Stimulated activated CD8-positive, alpha-beta memory T cell treated with anti-CD3 and anti-CD28 coated beads, Interleukin-7, amount 100 ng/mL, for 1 hour (primary cell): Measurements from ENCODE around the gene COL11A2.

Experiments used
- DNase-seq, 2 donors: peaks; one replicate each; pipeline ENCODE4 v3.0.0-alpha.2; 2020; ENCODE audit warnings: low read depth in 2 of 2

Gene COL11A2

DNA sequence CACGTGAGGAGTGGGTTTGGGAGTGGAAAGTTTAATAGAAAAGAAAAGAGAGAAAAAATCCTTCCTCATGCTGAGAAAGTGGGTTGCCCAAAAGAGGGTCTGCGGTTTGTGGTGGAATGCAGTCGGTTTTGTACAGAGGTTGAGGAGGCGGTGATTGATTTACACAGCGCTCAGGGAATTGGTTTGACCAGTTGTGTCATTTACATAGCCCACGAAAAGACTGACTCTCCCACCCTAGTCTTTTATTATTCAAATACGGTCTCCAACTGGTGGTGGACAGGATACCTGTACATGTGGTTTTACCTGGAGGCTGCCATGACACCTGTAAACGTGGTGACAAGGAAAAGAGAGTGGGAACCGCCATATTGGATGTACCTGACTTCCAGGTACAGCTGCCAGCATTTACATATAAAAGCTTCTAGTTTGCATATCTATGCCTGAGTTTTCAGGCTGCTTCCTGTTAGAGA, 74.4 kb downstream of the COL11A2 start:
- DNase-seq: no peak

DNA sequence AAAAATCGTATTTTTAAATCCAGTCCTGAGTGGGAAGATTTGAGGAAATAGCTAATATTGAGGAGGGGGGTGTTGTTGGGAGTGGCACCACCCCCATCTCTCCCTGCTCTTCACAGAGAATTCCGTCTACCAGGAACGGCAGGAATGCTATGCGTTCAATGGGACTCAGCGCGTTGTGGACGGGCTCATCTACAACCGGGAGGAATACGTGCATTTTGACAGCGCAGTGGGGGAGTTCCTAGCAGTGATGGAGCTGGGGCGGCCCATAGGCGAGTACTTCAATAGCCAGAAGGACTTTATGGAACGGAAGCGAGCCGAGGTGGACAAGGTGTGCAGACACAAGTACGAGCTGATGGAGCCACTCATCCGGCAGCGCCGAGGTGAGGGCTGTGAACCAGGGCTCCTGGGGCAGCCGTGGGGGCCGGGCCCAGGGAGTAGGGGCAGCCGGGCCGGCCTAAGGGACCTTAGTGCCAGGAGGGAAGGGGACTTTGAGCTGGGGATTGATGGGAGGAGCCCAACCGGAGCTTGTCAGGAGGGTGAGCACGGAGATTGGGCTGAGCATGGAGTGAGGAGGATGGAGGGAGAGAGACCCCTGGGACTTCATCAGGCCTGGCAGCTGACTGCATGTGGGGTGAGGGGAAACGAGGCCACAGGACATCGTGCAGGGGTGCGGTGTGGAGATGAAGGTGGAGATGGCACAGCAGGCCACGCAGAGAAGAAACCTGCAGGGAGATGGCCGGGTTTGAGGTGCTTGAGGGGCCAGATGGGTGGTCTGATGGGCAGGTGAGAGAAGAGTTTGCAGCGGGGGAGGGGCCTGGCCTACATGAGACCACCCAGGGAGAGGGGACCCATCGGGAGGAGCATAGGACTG, 75.2 kb downstream of the COL11A2 start:
- DNase-seq: no peak

DNA sequence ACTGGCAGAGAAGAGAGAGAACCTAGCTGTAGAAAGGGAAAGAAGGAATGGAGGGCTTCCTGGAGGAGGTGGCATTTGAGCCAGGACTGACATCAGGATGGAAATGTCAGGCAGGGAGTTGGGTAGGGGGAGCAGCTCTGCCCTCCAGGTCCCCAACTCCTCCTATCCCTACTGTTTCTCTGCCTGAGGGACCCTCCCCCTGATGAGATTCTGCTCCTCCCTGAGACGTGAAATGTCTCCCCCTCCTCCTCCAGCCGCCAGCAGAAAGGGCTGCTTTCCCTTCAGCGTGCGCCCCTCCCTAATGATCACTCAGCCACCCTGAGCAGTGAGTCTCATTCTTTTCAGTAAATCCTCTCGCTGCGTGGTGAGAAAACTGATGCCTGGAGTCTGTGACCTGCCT, 75.8 kb downstream of the COL11A2 start:
- no peak for DNase-seq

DNA sequence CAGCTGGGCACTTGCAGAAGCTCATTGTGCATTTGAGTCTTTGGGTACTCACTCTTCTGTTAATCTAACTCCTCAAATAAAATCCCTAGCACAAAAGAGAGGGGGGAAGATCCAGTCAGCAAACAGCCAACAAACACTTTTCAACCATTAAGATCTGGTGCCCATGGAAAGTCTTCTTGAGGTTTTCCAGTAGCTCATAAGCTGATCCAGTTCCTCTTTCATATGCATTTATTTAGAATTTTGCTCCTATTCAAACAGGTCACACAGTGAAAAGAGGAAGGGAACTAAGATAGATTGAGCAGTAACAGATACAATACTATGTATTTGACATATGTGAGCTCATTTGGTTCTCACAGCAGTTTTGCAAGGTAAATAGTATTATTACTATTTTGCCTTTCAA, 77.9 kb downstream of the COL11A2 start:
- DNase-seq: no peak

DNA sequence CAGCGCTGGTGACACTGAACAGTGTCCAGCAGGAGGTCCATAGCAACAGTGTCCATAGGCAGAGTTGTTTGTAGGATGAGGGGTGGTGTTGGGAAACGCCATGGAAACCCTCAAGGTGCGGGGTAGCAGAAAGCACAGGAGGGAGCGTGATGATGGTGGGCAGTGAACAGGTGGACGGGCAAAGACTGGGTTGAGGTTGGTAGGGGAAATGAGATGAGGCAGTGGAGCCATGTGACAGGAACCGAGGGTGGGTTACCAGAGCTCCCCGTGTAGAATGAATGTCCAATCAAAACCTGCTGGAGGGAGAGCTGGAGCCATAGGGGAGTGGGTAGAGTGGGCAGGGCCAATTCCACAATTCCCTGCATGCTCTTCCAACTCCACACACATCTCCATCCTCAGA, 78.5 kb downstream of the COL11A2 start:
- no peak for DNase-seq
